T-helper 2 cell (primary cell): ENCODE data around the gene TBL1X.
"Not testable (repeated sequence)": the region's sequence is repeated elsewhere in the genome, so short reads cannot be mapped to it uniquely, and the experiment has no call there.

Experiments used
- DNase-seq, 5 experiments: peaks; one replicate each; pipeline versions ENCODE4 v3.0.0 to v3.0.0-alpha.2; 2012 to 2022

The TBL1X gene

GRCh38 chrX:9717376-9717775 is 252.5 kb downstream of the TBL1X start:
- DNase-seq, result no peak

- no peak for DNase-seq
Measured at GRCh38 chrX:9724711-9725110, 259.9 kb downstream of the TBL1X start.

- no peak for DNase-seq
Measured at GRCh38 chrX:9728261-9728660, 263.4 kb downstream of the TBL1X start.

DNA sequence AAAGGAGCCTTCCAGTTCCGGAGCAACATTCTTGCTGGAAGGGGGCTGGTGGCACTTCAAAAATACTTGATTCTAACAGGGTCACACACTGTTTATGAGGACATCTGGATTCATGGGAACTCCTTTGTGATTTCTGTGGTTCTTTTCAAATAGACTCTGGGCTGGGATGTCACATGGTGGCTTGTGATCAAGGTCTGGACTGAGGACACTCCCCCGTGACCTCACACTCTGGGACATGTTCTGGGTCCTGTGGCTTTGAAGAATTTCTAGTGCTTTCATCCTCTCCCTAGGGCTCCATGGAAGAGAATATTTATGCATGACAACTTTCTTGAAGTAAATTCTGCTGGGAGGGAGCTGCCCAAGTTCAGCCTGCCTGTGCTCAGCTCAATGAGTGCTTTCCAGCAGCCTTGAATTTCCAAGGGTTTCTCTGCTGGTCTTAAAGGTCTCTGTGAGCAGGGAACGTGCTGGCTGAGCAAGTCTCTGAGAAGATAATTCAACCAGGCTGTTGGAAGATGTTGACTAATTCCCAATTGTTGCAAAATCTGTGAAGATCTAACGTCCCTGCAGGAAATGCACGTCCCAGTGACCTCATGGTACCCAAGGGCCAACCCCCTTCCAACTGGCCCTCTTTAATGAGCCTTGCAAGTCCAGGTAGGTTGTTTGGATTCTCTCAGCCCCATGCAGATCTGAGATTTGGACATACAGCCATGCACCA is 264.5 kb downstream of the TBL1X start:
- no peak for DNase-seq

DNA sequence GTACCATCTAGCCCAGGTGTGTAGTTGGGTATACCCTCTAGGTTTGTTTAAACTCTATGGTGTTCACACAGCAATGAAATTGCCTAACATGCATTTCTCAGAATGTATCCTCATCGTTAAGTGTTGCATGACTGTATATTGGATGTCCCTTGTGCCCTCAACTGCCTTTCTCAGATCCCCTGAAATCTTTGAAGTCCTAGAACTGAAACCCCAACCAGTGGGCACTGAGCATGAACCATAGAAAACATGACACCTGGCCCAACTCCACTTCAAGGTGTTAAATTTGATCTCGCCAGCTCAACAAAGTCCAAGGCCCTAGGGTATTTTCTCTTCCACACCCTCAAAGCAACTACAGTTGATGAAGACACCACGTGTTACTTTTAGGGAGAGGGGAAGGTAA is 265.2 kb downstream of the TBL1X start:
- no peak for DNase-seq

GRCh38 chrX:9730752-9731151 is 265.9 kb downstream of the TBL1X start:
- peak in 1 of 5 experiments; percentile 36 for DNase-seq

GRCh38 chrX:9737363-9737762 is 272.5 kb downstream of the TBL1X start:
- no peak for DNase-seq

GRCh38 chrX:9738151-9738550 is 273.3 kb downstream of the TBL1X start:
- DNase-seq, result no peak

DNA sequence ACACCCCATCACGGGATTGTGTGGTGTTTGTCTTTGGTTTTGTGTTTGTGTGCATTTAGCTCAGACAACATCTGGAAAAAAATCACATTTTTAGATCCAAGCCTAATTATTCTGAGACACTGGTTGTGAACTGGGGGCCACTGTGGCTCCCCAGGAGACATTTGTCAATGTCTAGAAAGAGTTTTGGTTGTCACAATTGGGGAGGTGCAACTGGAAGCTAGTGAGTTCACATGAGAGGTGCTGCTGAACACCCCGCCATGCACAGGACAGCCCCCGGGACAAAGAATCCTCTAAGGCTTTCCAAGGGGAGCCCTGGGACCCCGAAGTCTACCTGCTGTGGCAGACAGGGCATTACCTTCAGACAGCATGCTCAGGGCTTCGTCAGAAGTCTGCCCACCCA is 274.3 kb downstream of the TBL1X start:
- no peak for DNase-seq

DNA sequence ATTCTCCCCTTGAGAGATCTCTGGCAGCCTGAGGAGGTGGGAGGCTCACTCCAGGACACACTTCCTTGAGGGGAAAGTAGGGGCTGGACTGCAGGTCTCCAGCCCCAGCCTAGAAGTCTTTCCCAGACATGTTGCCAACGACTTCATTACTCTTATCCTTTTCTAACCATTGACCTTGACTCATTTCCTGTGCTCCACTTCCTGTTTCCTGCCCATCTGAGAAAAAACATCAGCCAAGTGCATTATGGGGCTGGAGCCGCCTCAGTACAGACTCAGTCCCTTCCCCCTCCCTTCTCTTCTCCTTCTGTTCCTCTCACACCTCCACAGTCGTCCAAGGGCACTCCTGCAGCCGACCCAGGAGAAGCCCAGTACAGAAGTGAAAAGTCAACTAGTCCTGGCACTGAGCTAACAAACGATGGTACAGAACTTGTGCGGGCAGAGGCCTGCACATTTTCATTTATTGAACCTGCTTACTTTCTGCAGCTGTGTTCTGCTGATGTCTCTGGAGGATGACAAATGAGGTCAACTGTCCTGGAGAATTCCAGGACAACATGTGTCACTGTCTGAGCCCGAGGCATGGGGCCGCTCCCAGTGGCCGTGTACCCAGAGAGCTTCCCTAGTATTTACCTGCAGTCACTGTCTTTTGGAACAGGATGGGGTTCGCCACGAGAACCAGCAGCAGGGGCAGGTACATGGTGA is 280.7 kb downstream of the TBL1X start:
- DNase-seq, result peak in 1 of 5 experiments; percentile 56

DNA sequence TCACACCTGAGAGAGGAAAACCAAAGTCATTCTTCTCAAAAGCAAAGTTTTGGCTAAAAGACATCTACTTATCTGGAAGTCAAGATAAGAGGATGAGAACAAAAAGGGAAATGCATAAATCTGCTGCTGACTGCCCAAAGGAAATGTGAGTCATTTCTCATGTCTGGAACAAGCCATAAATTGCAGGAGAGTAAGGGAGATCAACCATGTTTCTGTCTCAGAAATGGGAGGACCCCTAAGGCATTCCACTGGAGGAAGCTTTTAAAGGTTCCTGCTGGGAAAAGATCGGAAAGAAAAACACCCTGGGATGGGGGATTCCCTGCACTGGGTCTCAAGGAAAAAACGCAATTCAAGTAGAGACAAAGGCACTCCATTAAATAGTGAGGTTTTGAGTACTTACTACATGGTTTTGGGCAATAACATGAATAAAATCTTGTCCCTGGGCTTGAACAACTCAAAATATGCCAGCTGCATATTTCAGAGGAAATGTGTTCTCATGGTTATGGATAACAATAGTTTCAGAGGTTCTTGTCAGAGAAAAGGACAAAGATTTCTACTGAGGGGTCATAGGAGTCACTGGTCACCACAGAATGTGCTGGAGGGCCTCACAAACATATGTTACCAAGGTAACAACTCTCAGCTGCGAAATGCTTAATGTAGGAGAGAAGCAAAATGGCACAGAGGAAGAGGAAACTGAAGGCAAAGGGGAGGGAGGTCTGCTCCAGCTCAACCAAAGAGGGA is 281.5 kb downstream of the TBL1X start:
- no peak for DNase-seq

DNA sequence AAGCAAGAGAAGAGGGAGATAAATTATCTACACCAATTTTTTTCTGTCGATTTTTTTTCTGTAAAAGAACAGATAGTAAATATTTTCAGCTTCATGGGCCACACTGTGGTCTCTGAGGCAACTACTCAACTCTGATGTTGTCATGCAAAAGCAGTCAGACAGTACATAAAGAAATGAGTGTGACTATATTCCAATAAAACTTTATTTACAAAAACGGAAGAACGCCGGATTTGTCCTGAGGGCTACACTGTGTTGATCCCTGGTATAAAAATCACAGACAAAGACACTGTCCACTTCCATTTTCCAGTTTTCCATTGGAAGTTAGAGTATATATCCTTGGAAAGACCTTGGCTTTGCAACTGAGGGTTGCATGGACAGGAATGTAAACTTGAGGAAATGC is 282.8 kb downstream of the TBL1X start:
- DNase-seq, result no peak

- no peak for DNase-seq
Measured at GRCh38 chrX:9749146-9749692, 284.4 kb downstream of the TBL1X start.

DNA sequence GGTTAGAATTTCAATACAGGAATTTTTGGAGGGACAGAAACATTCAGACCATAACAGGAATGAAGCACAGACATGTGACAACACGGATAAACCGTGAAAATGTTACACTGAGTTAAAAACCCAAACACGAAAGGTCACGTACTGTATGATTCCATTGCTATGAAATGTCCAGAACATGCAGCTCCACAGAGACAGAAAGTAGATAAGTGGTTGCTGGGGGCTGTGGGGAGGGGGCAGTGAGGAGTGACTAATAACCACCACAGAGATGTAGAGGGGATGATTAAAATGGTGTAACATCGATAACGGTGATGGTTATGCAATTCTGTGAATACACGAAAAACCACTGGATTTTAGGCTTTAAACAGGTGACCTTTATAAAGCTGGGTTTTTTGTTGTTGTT is 292.5 kb downstream of the TBL1X start:
- DNase-seq, result no peak

DNA sequence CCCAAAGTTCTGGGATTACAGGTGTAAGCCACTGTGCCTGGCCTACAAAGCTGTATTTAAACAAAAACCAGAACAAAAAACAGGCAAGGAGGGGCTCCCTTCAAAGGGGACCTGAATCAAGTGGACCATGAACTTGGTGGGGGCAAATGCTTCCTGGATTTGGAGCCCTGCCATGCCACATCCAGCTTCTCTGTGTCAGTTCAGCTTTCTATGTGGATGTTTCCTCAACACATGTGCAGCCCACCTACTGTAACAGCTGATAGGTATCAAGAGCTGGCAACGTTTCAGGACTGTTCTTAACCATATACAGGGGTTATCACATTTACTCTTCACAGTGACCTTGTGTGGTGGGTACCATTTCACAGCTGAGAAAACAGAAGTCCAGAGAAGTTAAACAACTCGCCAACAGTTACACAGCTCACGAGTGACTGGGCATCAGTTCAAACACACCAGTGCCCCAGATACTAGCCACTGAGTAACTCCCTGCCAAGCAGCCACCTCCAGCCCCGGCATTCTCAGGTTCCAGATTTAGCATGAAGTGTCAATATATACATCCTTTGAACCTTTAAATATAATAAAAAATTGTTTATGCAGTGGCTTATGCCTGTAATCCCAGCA is 293.3 kb downstream of the TBL1X start:
- DNase-seq, result no peak

DNA sequence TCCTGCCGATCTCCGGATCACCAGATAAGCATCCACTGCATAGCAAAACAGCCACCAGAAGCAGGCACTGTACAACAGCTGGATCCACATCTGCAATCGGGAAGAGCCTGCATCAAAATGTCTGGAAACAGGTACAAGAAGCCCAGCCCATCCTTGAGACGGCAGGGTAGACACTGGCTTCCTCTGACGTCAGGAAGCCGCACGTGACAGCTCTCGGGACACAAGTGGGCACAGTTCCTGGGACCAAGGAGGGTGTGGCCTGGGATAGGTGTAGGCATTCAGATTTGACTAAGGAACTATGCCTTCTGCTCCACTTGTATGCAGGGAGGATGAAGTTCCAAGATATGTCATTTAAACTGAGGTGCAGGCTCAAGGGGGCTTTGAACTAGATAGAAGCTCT is 294.5 kb downstream of the TBL1X start:
- no peak for DNase-seq

DNA sequence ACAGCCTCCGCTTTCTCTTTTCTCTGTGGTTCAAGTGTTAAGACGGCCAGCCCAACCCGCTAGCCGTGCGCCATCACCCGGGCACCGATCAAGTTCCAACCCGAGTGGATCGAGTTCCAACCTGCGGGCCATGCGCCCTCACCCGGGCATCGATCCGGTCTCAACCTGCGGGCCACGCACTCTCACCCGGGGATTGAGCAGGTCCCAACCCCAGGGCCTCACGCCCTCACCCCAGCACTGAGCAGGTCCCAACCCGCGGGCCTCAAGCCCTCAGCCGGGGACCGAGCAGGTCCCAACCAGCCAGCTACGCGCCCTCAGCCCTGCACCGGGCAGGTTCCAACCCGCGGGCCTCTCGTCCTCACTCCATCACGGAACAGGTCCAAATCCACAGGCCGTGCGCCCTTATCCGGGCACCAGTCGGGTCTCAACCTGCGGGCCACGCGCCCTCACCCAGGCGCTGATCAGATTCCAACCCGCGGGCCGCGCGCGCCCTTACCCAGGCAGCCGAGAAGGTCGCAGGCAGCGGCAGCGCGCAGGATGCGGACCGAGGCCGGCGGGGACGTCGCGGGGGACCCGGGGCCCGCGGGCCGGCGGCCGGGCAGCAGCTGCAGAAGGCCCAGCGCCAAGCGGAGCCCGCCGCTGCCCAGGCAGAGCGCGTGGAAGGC is 300.3 kb downstream of the TBL1X start:
- DNase-seq, result no peak

DNA sequence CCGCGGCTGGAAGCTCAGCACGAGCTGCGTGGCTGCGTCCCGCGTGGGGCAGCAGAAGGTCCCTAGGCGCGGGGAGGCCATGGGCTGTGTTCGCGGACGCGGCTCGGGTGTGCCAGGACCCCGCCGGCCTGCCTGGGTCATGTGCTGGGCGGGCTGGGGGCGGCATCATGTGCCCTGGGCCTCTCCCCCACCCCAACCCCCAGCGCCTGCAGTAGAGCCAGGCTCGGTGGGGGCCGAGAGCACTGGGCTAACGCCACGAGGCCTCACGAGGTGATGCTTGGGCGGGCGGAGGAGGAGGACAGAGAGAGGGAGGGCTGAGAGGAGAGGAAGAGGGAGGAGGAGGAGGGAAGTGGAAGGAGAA is 300.9 kb downstream of the TBL1X start, which contains the start of gene GPR143:
TSS of gene GPR143 (minus strand) at position 111 of the 361 bp plus-strand sequence. CDS start at position 81, 30 bp downstream.
- DNase-seq, result no peak

- DNase-seq, result no peak
Measured at GRCh38 chrX:9767375-9767774, 302.5 kb downstream of the TBL1X start.

DNA sequence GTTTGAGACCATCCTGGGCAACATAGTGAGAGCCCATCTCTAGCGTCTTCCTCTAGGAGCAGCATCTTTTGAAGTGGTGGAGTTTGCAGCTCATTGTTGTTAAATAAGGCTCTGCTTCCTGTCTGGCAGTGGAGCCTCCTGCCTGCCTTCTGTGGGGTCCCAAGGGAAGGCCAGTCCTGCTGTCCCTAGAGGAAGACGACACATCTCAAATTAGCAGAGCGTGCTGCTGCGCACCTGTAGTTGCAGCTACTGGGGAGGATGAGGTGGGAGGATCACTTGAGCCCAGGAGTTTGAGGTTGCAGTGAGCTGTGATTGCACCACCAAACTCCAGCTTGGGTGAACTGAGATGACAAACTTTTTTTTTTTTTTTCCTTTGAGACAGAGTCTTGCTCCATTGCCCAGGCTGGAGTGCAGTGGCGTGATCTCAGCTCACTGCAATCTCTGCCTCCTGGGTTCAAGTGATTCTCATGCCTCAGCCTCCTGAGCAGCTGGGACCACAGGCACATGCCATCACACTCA is 303.5 kb downstream of the TBL1X start:
- DNase-seq, result not testable (repeated sequence)

GRCh38 chrX:9770319-9770718 is 305.5 kb downstream of the TBL1X start:
- DNase-seq, result no peak

- DNase-seq, result no peak
Measured at GRCh38 chrX:9772943-9773342, 308.1 kb downstream of the TBL1X start.
